ENCODE data around the gene IFI30.

- TF ChIP-seq CTCF (IDR thresholded peaks at IDR 0.05) (no peak), POLR2A (IDR thresholded peaks at IDR 0.05) (no peak)
These were observed 4.8 kb upstream of the IFI30 start for GRCh38 chr19:18168673-18169381.
